Activated CD4-positive, alpha-beta memory T cell treated with anti-CD3 and anti-CD28 coated beads for 36 hours (primary cell): ENCODE results near the gene EPS8. TPM values are rescaled to one million over a fixed set of nuclear protein-coding genes. Genes with fewer than 3 reads are reported as not detected.

Experiments
- CTCF ChIA-PET: fragments of 350-600 bp; sonication (Branson Sonifier 250); formaldehyde crosslinking; loops from one replicate; lab custom pipeline; 2021; ENCODE audit warnings: antibody characterized with exemption, inconsistent platforms; lab: Charles Lee
- POLR2A ChIA-PET: fragments of 350-600 bp; sonication (Branson Sonifier 250); formaldehyde crosslinking; loops from one replicate; lab custom pipeline; 2021; ENCODE audit warnings: antibody characterized with exemption; lab: Charles Lee
- DNase-seq: peaks from one replicate; pipeline ENCODE4 v3.0.0-alpha.2; 2020
- H3K27ac Mint-ChIP-seq: one replicate; pipeline ENCODE4 v1.8.0; 2021; ENCODE audit warnings: mixed read lengths
- H3K27me3 Mint-ChIP-seq: one replicate; pipeline ENCODE4 v1.8.0; 2021; ENCODE audit warnings: mixed read lengths
- H3K36me3 Mint-ChIP-seq: one replicate; pipeline ENCODE4 v1.8.0; 2021; ENCODE audit warnings: mixed read lengths
- H3K4me1 Mint-ChIP-seq: one replicate; pipeline ENCODE4 v1.8.0; 2021; ENCODE audit warnings: low read depth, mixed read lengths
- H3K4me3 Mint-ChIP-seq: one replicate; pipeline ENCODE4 v1.8.0; 2021; ENCODE audit warnings: mild to moderate bottlenecking, mixed read lengths
- H3K9me3 Mint-ChIP-seq: one replicate; pipeline ENCODE4 v1.8.0; 2021; ENCODE audit warnings: mixed read lengths
- intact Hi-C: fragments of 100-400 bp; cut with micrococcal nuclease; formaldehyde crosslinking; loops from one replicate; pipeline ENCODE4 v1.15.1; 2023
- total RNA-seq, 2 experiments: library from RNA; stranded (reverse); gene quantifications; one replicate each; pipeline ENCODE4 v1.2.3, GENCODE V29; 2021

EPS8 gene
- total RNA-seq, 2 experiments from 2014 or later = 3.2 to 3.5 TPM

GRCh38 chr12:15788233-15789219, 662 bp downstream of the EPS8 start:
- peak overlapping the region; percentile 15 for H3K27ac Mint-ChIP-seq
- H3K27me3 Mint-ChIP-seq = peaks cover 35% of the 10 kb centered on the region
- H3K4me1 Mint-ChIP-seq = peaks cover 14% of the 10 kb centered on the region
- H3K4me3 Mint-ChIP-seq = peak overlapping the region; percentile 79
- ChIA-PET CTCF (interaction anchor here (1.0 to 1.5 kb wide), 3 partner anchors 198 to 256 kb away, joined by 3 to 5 read pairs (median 4); no protein-coding TSS in a partner anchor), POLR2A (interaction anchor here (0.6 to 1.1 kb wide), 2 partner anchors 97 to 123 kb away, joined by 3 read pairs; partner anchors contain the start of gene DERA)
- H3K36me3 Mint-ChIP-seq = no peaks in the 10 kb centered on the region
- intact Hi-C loops = loop anchor here (1.0 to 2.0 kb wide), 5 partner anchors 18 to 256 kb away; partner anchors contain the start of gene STRAP
- H3K9me3 Mint-ChIP-seq = no peaks in the 10 kb centered on the region
- peak; percentile 45 for DNase-seq

- no peaks in the 10 kb centered on the region for H3K9me3 Mint-ChIP-seq
- H3K4me3 Mint-ChIP-seq = peak overlapping the region; percentile 79
- intact Hi-C loops = loop anchor here (2.0 kb wide), 3 partner anchors 17 to 255 kb away; no protein-coding TSS in a partner anchor
- POLR2A ChIA-PET = no interaction called here
- H3K27ac Mint-ChIP-seq = no peak overlapping the region
- DNase-seq = no peak
- H3K36me3 Mint-ChIP-seq = no peaks in the 10 kb centered on the region
- CTCF ChIA-PET = interaction anchor here (1.0 kb wide), 1 partner anchor 256 kb away, joined by 3 read pairs; no protein-coding TSS in a partner anchor
- H3K4me1 Mint-ChIP-seq = peaks cover 14% of the 10 kb centered on the region
- peaks cover 37% of the 10 kb centered on the region for H3K27me3 Mint-ChIP-seq
These were observed 1.4 kb downstream of the EPS8 start for GRCh38 chr12:15787778-15788177.

- Mint-ChIP-seq H3K9me3 (no peaks in the 10 kb centered on the region), H3K27ac (no peak overlapping the region), H3K4me3 (no peak overlapping the region), H3K36me3 (no peaks in the 10 kb centered on the region), H3K4me1 (peaks cover 14% of the 10 kb centered on the region), H3K27me3 (peaks cover 37% of the 10 kb centered on the region)
- DNase-seq = no peak
- intact Hi-C loops = no loop called here
- ChIA-PET CTCF (no interaction called here), POLR2A (no interaction called here)
These were observed 2.4 kb downstream of the EPS8 start for GRCh38 chr12:15786772-15787171.

- H3K27ac Mint-ChIP-seq = no peak overlapping the region
- intact Hi-C loops = no loop called here
- no peaks in the 10 kb centered on the region for H3K9me3 Mint-ChIP-seq
- H3K27me3 Mint-ChIP-seq = peaks cover 28% of the 10 kb centered on the region
- H3K4me3 Mint-ChIP-seq = no peak overlapping the region
- DNase-seq = no peak
- POLR2A ChIA-PET = no interaction called here
- peaks cover 4% of the 10 kb centered on the region for H3K4me1 Mint-ChIP-seq
- H3K36me3 Mint-ChIP-seq = no peaks in the 10 kb centered on the region
- CTCF ChIA-PET = no interaction called here
These were observed 5.9 kb downstream of the EPS8 start for GRCh38 chr12:15783288-15783687.

- CTCF ChIA-PET = no interaction called here
- intact Hi-C loops = no loop called here
These were observed 6.5 kb downstream of the EPS8 start for GRCh38 chr12:15782667-15783066.

GRCh38 chr12:15779925-15780324, 9.3 kb downstream of the EPS8 start:
- ChIA-PET CTCF (no interaction called here), POLR2A (no interaction called here)
- H3K4me1 Mint-ChIP-seq = no peaks in the 10 kb centered on the region
- no peak overlapping the region for H3K27ac Mint-ChIP-seq
- H3K36me3 Mint-ChIP-seq = no peaks in the 10 kb centered on the region
- peaks cover 19% of the 10 kb centered on the region for H3K27me3 Mint-ChIP-seq
- no peak overlapping the region for H3K4me3 Mint-ChIP-seq
- no peak for DNase-seq
- intact Hi-C loops = no loop called here
- H3K9me3 Mint-ChIP-seq = no peaks in the 10 kb centered on the region

More at GRCh38 chr12:15782667-15783066, 6.5 kb downstream of the EPS8 start:
- Mint-ChIP-seq H3K27me3 (peaks cover 22% of the 10 kb centered on the region), H3K9me3 (no peaks in the 10 kb centered on the region), H3K36me3 (no peaks in the 10 kb centered on the region), H3K4me1 (no peaks in the 10 kb centered on the region), H3K4me3 (no peak overlapping the region), H3K27ac (no peak overlapping the region)
- no peak for DNase-seq
- POLR2A ChIA-PET = no interaction called here

GRCh38 chr12:15778126-15778525, 11.1 kb downstream of the EPS8 start:
- no peak for DNase-seq
- Mint-ChIP-seq H3K27me3 (peaks cover 13% of the 10 kb centered on the region), H3K4me1 (no peaks in the 10 kb centered on the region), H3K27ac (no peak overlapping the region), H3K9me3 (no peaks in the 10 kb centered on the region), H3K36me3 (no peaks in the 10 kb centered on the region), H3K4me3 (no peak overlapping the region)
- intact Hi-C loops = no loop called here
- ChIA-PET CTCF (no interaction called here), POLR2A (no interaction called here)

GRCh38 chr12:15777355-15778012, 11.7 kb downstream of the EPS8 start:
- H3K27me3 Mint-ChIP-seq = peaks cover 10% of the 10 kb centered on the region
- ChIA-PET POLR2A (no interaction called here), CTCF (no interaction called here)
- H3K9me3 Mint-ChIP-seq = no peaks in the 10 kb centered on the region
- H3K4me1 Mint-ChIP-seq = no peaks in the 10 kb centered on the region
- no peak overlapping the region for H3K27ac Mint-ChIP-seq
- DNase-seq = no peak
- intact Hi-C loops = no loop called here
- H3K4me3 Mint-ChIP-seq = no peak overlapping the region
- H3K36me3 Mint-ChIP-seq = no peaks in the 10 kb centered on the region

GRCh38 chr12:15776532-15776931, 12.7 kb downstream of the EPS8 start:
- Mint-ChIP-seq H3K27me3 (peaks cover 9% of the 10 kb centered on the region), H3K9me3 (no peaks in the 10 kb centered on the region), H3K36me3 (no peaks in the 10 kb centered on the region), H3K4me1 (no peaks in the 10 kb centered on the region), H3K27ac (no peak overlapping the region), H3K4me3 (no peak overlapping the region)
- CTCF ChIA-PET = no interaction called here
- DNase-seq = no peak
- intact Hi-C loops = no loop called here
- POLR2A ChIA-PET = no interaction called here

GRCh38 chr12:15774819-15775218, 14.4 kb downstream of the EPS8 start:
- Mint-ChIP-seq H3K9me3 (no peaks in the 10 kb centered on the region), H3K36me3 (no peaks in the 10 kb centered on the region), H3K27ac (no peak overlapping the region), H3K27me3 (peaks cover 9% of the 10 kb centered on the region), H3K4me3 (no peak overlapping the region), H3K4me1 (no peaks in the 10 kb centered on the region)
- DNase-seq = no peak
- ChIA-PET CTCF (no interaction called here), POLR2A (no interaction called here)
- intact Hi-C loops = loop anchor here (5.0 kb wide), 1 partner anchor 63 kb away; no protein-coding TSS in a partner anchor

GRCh38 chr12:15772405-15773018, 16.7 kb downstream of the EPS8 start:
- intact Hi-C loops = loop anchor here (1.0 to 5.0 kb wide), 3 partner anchors 60 to 182 kb away; no protein-coding TSS in a partner anchor
- ChIA-PET POLR2A (no interaction called here), CTCF (interaction anchor here (0.7 to 1.0 kb wide), 4 partner anchors 26 to 240 kb away, joined by 3 read pairs; no protein-coding TSS in a partner anchor)
- DNase-seq = no peak
- no peaks in the 10 kb centered on the region for H3K9me3 Mint-ChIP-seq
- no peaks in the 10 kb centered on the region for H3K4me1 Mint-ChIP-seq
- no peaks in the 10 kb centered on the region for H3K36me3 Mint-ChIP-seq
- H3K4me3 Mint-ChIP-seq = no peak overlapping the region
- peaks cover 4% of the 10 kb centered on the region for H3K27me3 Mint-ChIP-seq
- no peak overlapping the region for H3K27ac Mint-ChIP-seq
